NCI-H226 (cell line): ENCODE results near the gene MARK2.
A peak's percentile ranks its signal among the peaks of the same experiment; 100 is the strongest.

ENCODE experiments used
- DNase-seq: peaks from one replicate; pipeline ENCODE4 v3.0.0-alpha.2; 2015

Gene MARK2

DNA sequence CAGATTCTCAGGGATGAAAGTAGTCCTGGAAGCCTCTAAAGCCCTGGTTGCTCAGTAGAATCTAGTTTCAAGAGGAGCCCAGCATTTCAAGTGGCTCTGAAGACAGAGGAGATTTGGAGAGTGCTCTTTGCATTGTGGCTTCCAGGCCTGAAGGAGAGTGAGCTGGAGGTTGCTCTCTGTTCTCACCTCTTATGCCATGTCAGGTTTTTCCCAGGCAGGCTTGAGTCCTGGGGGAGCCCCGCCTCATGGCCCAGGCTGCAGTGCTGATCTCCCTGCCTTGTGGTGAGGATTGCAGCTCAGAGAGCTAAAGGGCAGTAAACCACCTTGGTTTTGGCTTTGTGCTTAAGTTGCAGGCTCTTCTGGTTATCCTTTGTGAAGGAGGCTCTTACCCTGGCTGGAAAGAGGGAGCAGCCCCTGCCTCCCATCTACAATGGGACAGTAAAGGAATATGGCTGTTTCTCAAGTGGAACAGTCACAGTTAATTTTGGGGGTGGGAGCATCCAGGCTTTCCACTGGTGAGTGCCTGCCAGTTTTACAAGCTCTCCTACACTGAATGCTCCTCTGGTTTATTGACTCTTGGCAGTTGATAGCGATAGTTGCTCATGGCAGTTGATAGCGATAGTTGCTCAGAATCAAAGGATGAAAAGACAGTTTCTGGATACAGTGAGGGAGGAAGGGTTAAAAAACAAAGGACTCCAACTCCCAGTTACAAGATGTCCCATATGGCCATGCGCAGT, 45.5 kb downstream of the MARK2 start:
- no peak for DNase-seq

- DNase-seq, result no peak
Measured at GRCh38 chr11:63887386-63887999, 48.6 kb downstream of the MARK2 start.

- DNase-seq, result peak; percentile 77
Measured at GRCh38 chr11:63888170-63889086, 49.5 kb downstream of the MARK2 start.

GRCh38 chr11:63889344-63889743, 50.4 kb downstream of the MARK2 start:
- DNase-seq, result no peak

DNA sequence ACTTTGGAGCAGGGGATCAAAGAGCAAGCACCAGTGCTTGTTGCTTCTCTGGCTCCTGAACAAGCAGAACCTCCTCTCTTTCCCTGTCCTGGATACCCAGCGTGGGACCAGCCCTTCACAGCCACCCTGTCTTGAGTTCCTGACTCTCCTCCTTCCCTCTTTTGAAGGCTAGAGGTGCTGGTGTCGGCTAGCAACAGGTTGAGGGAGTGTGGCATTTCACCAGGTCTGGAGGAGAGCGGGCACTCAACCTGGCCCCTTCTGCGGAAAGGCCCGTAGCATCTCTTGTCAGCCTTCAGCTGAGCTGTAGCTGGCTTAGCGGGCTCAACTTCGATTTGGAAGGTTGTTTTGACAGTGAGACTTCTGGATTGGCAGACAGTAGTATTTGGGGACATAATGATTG, 51.5 kb downstream of the MARK2 start:
- no peak for DNase-seq

DNA sequence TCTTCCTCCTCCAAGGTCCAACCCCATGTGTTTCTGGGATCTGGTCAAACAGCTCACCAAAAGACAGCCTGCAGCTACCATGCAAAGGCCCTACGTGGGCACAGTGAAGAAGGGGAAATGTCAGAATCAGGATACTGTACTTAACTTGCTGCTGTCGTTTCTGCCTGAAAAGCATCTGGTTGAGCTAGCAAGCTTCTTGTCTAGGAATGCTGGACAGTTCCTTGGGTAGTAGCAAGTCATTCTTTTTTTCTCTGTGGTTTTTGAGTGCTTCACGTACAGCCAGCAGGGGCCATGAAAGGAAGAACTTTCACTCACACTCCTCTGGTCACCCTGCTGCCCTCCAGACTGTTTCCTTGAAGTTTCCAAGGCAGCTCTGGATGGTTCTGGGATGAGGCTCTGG, 53.3 kb downstream of the MARK2 start:
- DNase-seq, result no peak

DNA sequence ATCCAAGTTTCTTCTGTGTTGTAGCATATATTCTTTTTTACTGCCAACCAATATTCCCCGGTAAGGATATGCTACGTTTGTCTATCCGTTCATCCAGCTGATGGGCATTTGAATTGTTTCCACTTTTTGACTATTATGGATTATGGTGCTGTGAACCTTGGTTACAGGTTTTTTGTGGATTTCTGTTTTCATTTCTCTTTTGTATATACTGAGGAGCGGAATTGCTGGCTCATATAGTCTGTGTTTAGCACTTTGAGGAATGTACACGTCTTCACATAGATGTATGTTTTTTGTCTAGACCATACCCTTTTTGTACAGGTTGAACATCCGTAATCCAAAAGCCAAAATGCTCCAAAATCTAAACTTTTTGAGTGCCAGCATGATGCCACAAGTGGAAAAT, 54.4 kb downstream of the MARK2 start:
- DNase-seq, result no peak

GRCh38 chr11:63896071-63896470, 57.2 kb downstream of the MARK2 start:
- DNase-seq, result no peak

GRCh38 chr11:63897459-63898146, 58.7 kb downstream of the MARK2 start:
- no peak for DNase-seq

GRCh38 chr11:63901660-63902059, 62.8 kb downstream of the MARK2 start:
- DNase-seq, result no peak

- DNase-seq, result no peak
Measured at GRCh38 chr11:63903884-63904283, 65.0 kb downstream of the MARK2 start.

DNA sequence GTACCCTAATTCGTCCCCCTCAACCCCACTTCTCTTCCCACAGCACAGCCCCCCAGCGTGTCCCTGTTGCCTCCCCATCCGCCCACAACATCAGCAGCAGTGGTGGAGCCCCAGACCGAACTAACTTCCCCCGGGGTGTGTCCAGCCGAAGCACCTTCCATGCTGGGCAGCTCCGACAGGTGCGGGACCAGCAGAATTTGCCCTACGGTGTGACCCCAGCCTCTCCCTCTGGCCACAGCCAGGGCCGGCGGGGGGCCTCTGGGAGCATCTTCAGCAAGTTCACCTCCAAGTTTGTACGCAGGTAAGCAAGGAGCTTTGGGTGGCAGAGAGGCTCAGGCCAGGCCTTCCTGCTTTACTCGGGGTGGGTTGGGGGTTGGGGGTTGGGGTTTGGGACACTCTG, 65.8 kb downstream of the MARK2 start:
- no peak for DNase-seq

GRCh38 chr11:63905179-63905578, 66.3 kb downstream of the MARK2 start:
- no peak for DNase-seq

DNA sequence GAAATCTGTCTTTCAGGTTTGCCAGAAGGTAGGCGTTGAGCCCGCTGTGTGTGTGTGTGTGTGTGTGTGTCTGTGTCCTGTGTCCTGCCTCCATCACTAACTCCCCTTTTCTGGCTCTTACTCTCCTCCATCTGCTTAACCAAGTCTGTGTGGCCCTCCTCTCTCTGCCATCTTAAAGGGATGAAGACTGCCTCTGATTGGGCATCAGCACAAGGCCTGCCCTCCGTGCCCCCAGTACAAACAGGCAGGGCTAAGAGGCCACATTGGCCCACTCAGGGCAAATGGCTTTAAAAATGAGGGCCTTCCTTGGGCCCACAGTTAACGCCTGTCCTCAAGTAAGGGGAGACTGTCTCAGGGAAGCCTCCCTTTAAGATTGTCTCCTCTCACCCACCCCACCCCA, 67.2 kb downstream of the MARK2 start:
- no peak for DNase-seq

DNA sequence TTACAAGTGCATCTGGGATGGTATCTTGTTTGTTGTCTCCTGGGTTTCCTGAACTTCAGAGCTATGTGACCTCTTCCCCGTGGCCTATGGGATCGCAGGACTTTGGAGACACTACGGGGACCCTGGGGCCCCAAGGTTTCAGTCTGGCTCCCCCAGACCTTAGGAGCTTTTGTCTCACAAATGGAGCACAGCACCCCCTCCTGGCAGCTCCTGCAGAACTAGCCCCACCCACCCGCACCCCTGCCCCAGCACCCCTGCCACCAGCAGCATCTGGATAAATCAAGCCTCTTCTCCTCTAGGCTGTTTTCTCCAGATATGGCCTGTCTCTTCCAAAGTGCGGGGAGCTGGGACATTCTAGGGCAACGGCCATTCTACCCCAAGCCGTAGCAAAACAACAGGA, 67.7 kb downstream of the MARK2 start:
- no peak for DNase-seq

GRCh38 chr11:63907063-63907462, 68.2 kb downstream of the MARK2 start:
- DNase-seq, result no peak

DNA sequence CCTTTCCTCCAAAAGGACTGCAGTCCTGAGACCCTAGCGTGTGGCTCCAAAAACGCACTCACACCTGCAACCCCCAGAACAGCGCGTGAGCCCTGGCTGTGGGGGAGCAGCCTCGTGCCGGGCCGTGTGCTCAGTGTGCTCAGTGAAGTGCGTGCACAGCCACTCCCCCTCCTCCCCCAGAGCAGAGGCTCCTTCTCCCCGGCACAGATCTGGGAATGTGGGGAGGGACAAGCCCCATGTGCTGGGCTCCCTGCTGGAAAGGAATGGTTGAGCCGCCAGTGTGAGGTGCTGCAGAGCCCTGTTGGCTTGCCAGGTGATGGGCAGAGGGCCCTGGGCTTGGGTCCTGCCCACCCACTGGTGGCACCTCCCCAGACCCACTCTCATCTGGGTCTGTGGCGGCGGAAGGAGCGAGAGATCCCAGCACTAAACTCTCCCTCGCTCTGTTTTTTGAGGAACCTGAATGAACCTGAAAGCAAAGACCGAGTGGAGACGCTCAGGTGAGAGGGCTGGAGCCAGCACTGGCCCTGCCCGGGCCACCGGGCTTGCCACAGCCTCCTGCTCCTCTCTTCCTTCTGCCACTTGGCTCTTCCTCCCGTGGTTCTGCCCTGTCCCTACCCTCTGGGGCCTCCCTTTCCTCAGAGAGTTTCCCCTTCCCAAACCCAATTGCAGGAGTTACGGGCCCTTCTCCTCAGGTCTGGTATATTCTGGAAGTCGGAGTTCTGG, 69.1 kb downstream of the MARK2 start:
- no peak for DNase-seq

- DNase-seq, result no peak
Measured at GRCh38 chr11:63908631-63909401, 69.9 kb downstream of the MARK2 start.

- no peak for DNase-seq
Measured at GRCh38 chr11:63909591-63910506, 70.9 kb downstream of the MARK2 start.

GRCh38 chr11:63910675-63911074, 71.8 kb downstream of the MARK2 start:
- no peak for DNase-seq

DNA sequence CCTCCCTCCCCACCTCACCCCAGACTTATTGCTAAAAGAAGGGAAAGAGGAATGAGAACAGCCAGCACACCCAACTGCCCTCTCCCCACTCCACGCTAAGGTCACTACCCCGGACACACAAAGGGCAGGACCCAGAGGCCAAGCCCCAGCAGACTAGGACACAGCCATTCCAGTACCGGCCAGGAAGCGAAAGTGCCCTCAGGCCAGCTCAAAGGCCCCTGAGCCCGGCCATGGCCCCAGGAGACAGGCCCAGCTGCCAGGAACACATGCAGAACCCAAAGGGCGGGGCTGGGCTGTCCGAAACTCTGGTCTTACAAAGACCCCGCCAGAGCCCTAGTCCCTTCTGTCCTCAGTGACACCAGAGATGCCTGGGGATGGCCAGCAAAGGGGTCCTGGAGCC, 72.5 kb downstream of the MARK2 start:
- DNase-seq, result no peak
